CD4-positive, alpha-beta T cell (primary cell): ENCODE data around the gene OR6J1. TPM values are rescaled to one million over a fixed set of nuclear protein-coding genes. Genes with fewer than 3 reads are reported as not detected.
A peak's percentile ranks its signal among the peaks of the same experiment; 100 is the strongest.

ENCODE experiments used
- ATAC-seq: fragments of 200-7000 bp; cut with Tn5 transposase; one replicate; pipeline ENCODE4 v1.10.0; 2022; ENCODE audit warnings: mild to moderate bottlenecking; ENCODE audit not compliant: poor library complexity
- CTCF ChIA-PET: fragments of 350-600 bp; sonication (Branson Sonifier 250); formaldehyde crosslinking; loops from one replicate; lab custom pipeline; 2021; ENCODE audit warnings: antibody characterized with exemption, inconsistent platforms; lab: Charles Lee
- POLR2A ChIA-PET: fragments of 350-600 bp; sonication (Branson Sonifier 250); formaldehyde crosslinking; loops from one replicate; lab custom pipeline; 2021; ENCODE audit warnings: antibody characterized with exemption, inconsistent platforms; lab: Charles Lee
- DNase-seq, 14 experiments: peaks; one replicate each; pipeline ENCODE4 v3.0.0-alpha.2; 2013 to 2020; ENCODE audit warnings: mixed read lengths in 2 of 14
- H3K27ac ChIP-seq, 2 donors: one replicate each; pipeline versions ENCODE4 v1.5.1 to v1.7.0; 2013; ENCODE audit warnings: low read length in 2 of 2, low read depth in 1 of 2, mild to moderate bottlenecking in 1 of 2
- H3K27me3 ChIP-seq, 2 experiments: 1 replicate in 1 of 2; 2 replicates in 1 of 2; pipeline versions ENCODE4 v1.6.1 to v1.7.0; 2013; ENCODE audit warnings: low read length in 2 of 2, control low read depth in 1 of 2, mild to moderate bottlenecking in 1 of 2, moderate library complexity in 1 of 2; ENCODE audit not compliant: insufficient read depth in 2 of 2, control insufficient read depth in 1 of 2
- H3K36me3 ChIP-seq: one replicate; pipeline ENCODE4 v1.6.1; 2013; ENCODE audit warnings: low read length, control low read depth; ENCODE audit not compliant: insufficient read depth
- H3K4me1 ChIP-seq: one replicate; pipeline ENCODE4 v1.6.1; 2013; ENCODE audit warnings: low read length, control low read depth; ENCODE audit not compliant: insufficient read depth
- H3K4me3 ChIP-seq: one replicate; pipeline ENCODE4 v1.5.1; 2013; ENCODE audit warnings: mild to moderate bottlenecking, low read length, moderate library complexity
- H3K9me3 ChIP-seq, 2 experiments: 1 replicate in 1 of 2; 2 replicates in 1 of 2; pipeline versions ENCODE4 v1.6.1 to v1.7.0; 2013; ENCODE audit warnings: low read length in 2 of 2, mild to moderate bottlenecking in 2 of 2, control low read depth in 1 of 2, moderate library complexity in 1 of 2; ENCODE audit not compliant: control insufficient read depth in 1 of 2, insufficient read depth in 1 of 2
- H3K27ac Mint-ChIP-seq: one replicate; pipeline ENCODE4 v1.8.0; 2020; ENCODE audit warnings: mixed read lengths
- H3K27me3 Mint-ChIP-seq: one replicate; pipeline ENCODE4 v1.8.0; 2021; ENCODE audit warnings: mixed read lengths
- H3K36me3 Mint-ChIP-seq: one replicate; pipeline ENCODE4 v1.8.0; 2021; ENCODE audit warnings: low read depth, mixed read lengths
- H3K4me1 Mint-ChIP-seq: one replicate; pipeline ENCODE4 v1.8.0; 2021; ENCODE audit warnings: low read depth, mixed read lengths
- H3K4me3 Mint-ChIP-seq: one replicate; pipeline ENCODE4 v1.8.0; 2020; ENCODE audit warnings: mild to moderate bottlenecking, mixed read lengths
- H3K9me3 Mint-ChIP-seq: one replicate; pipeline ENCODE4 v1.8.0; 2020; ENCODE audit warnings: mixed read lengths
- intact Hi-C, 2 experiments: fragments of 100-400 bp; cut with DNase I in 1 of 2; cut with micrococcal nuclease in 1 of 2; formaldehyde crosslinking; loops; one replicate each; pipeline versions ENCODE4 v1.15.1 to v1.9.0; 2023 to 2025; cut with DNase I, micrococcal nuclease
- total RNA-seq, 174 experiments: library from RNA in 2 of 174; stranded (reverse) in 2 of 174; gene quantifications; one replicate each; pipeline ENCODE4 v1.2.3 and lab custom pipeline; 2021 to 2026
- TF ChIP-seq, protein P1 (sequence below): fragments of 200-600 bp; IDR thresholded peaks from one replicate; pipeline ENCODE4 v1.8.0; 2022; ENCODE audit warnings: antibody characterized with exemption, mild to moderate bottlenecking

The OR6J1 gene
- total RNA-seq, 2 experiments from 2014 or later, result not detected

GRCh38 chr14:22601996-22602395, 42.2 kb downstream of the OR6J1 start:
- ATAC-seq (no peak), DNase-seq (no peak)
- POLR2A ChIA-PET, result interaction anchor here (5.6 kb wide), 1 partner anchor 13 kb away, joined by 82 read pairs; the partner anchor contains the start of gene DAD1
- no peaks in the 10 kb centered on the region for H3K9me3 ChIP-seq
- no peak overlapping the region for H3K4me3 ChIP-seq
- peaks cover 24% of the 10 kb centered on the region for H3K4me1 Mint-ChIP-seq
- no peaks in the 10 kb centered on the region for H3K27me3 Mint-ChIP-seq
- no peaks in the 10 kb centered on the region for H3K9me3 Mint-ChIP-seq
- H3K4me3 Mint-ChIP-seq, result no peak overlapping the region
- H3K4me1 ChIP-seq, result peaks cover 21% of the 10 kb centered on the region
- H3K36me3 Mint-ChIP-seq, result peaks cover 65% of the 10 kb centered on the region
- H3K27ac Mint-ChIP-seq, result no peak overlapping the region
- no peaks in the 10 kb centered on the region for H3K27me3 ChIP-seq
- H3K36me3 ChIP-seq, result peaks cover 53% of the 10 kb centered on the region
- CTCF ChIA-PET, result interaction anchor here (1.3 to 5.0 kb wide), 2 partner anchors 12 to 51 kb away, joined by 3 to 35 read pairs; partner anchors contain the start of gene DAD1
- intact Hi-C loops, result no loop called here
- H3K27ac ChIP-seq, result no peak overlapping the region
- TF ChIP-seq, protein P1, sequence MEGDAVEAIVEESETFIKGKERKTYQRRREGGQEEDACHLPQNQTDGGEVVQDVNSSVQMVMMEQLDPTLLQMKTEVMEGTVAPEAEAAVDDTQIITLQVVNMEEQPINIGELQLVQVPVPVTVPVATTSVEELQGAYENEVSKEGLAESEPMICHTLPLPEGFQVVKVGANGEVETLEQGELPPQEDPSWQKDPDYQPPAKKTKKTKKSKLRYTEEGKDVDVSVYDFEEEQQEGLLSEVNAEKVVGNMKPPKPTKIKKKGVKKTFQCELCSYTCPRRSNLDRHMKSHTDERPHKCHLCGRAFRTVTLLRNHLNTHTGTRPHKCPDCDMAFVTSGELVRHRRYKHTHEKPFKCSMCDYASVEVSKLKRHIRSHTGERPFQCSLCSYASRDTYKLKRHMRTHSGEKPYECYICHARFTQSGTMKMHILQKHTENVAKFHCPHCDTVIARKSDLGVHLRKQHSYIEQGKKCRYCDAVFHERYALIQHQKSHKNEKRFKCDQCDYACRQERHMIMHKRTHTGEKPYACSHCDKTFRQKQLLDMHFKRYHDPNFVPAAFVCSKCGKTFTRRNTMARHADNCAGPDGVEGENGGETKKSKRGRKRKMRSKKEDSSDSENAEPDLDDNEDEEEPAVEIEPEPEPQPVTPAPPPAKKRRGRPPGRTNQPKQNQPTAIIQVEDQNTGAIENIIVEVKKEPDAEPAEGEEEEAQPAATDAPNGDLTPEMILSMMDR, result no peak

DNA sequence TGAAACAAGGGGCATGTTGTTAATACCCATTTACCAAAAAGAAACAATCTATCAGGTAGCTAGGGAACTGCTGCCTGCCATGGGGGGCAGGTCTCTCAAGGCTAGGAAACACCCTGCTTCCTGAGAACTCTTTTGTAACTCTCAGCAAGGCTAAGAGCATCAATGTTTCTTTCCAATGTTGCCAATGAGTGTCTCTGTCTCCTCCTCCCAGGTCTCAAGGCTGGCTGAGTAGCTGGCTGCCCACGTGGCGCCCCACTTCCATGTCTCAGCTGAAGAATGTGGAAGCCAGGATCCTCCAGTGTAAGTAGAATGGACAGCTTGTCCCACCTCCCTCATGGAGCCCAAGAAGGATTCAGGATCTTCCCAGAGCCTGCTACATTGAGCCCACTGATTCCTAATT, 42.7 kb downstream of the OR6J1 start:
- TF ChIP-seq, protein P1, result no peak
- Histone ChIP-seq H3K27me3 (no peaks in the 10 kb centered on the region), H3K36me3 (peaks cover 47% of the 10 kb centered on the region), H3K9me3 (no peaks in the 10 kb centered on the region), H3K4me1 (peaks cover 21% of the 10 kb centered on the region), H3K4me3 (no peak overlapping the region), H3K27ac (no peak overlapping the region)
- intact Hi-C loops, result no loop called here
- no peak for DNase-seq
- Mint-ChIP-seq H3K27me3 (no peaks in the 10 kb centered on the region), H3K36me3 (peaks cover 59% of the 10 kb centered on the region), H3K4me1 (peaks cover 24% of the 10 kb centered on the region), H3K9me3 (no peaks in the 10 kb centered on the region), H3K27ac (no peak overlapping the region), H3K4me3 (no peak overlapping the region)
- no peak for ATAC-seq
- ChIA-PET CTCF (interaction anchor here (1.3 to 5.0 kb wide), 2 partner anchors 12 to 52 kb away, joined by 3 to 35 read pairs; partner anchors contain the start of gene DAD1), POLR2A (interaction anchor here (5.6 kb wide), 1 partner anchor 12 kb away, joined by 82 read pairs; the partner anchor contains the start of gene DAD1)

DNA sequence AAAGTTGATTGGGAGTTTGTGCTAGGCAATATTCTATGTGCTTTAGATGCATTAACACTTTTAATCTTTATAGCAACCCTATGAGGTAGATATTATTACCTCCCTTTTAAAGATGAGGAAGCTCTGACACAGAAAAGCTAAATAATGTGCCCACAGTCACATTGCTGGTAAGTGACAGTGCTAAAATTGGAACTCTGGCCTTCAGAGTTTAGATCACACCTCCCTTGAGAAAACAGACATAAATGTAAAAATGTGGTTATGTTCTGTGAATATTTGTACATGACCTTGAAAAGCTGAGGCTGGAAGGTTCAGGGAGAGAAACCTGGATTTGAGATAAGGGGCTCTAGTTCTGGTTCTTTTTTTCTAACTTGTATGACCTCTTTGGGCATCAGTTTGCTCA, 44.1 kb downstream of the OR6J1 start:
- Mint-ChIP-seq H3K4me1 (peaks cover 24% of the 10 kb centered on the region), H3K27ac (no peak overlapping the region), H3K27me3 (no peaks in the 10 kb centered on the region), H3K36me3 (peaks cover 45% of the 10 kb centered on the region), H3K9me3 (no peaks in the 10 kb centered on the region), H3K4me3 (peak overlapping the region; percentile 98)
- H3K36me3 ChIP-seq, result peaks cover 34% of the 10 kb centered on the region
- H3K4me1 ChIP-seq, result peaks cover 21% of the 10 kb centered on the region
- no peaks in the 10 kb centered on the region for H3K9me3 ChIP-seq
- DNase-seq (no peak), ATAC-seq (no peak)
- TF ChIP-seq, protein P1, result no peak
- intact Hi-C loops, result no loop called here
- POLR2A ChIA-PET, result interaction anchor here (5.6 kb wide), 1 partner anchor 11 kb away, joined by 82 read pairs; the partner anchor contains the start of gene DAD1
- H3K27me3 ChIP-seq, result no peaks in the 10 kb centered on the region
- CTCF ChIA-PET, result interaction anchor here (0.9 to 6.4 kb wide), 3 partner anchors 10 to 113 kb away, joined by 3 to 39 read pairs (median 35); partner anchors contain the start of gene DAD1
- H3K4me3 ChIP-seq, result no peak overlapping the region
- no peak overlapping the region for H3K27ac ChIP-seq
